Activated T-helper 9 cell treated with anti-CD3 and anti-CD28 coated beads, Interleukin-2, amount 50 U/mL, for 16 hours (primary cell): ENCODE results near the gene PKD2L2.
"Not testable (repeated sequence)": the region's sequence is repeated elsewhere in the genome, so short reads cannot be mapped to it uniquely, and the experiment has no call there.

Experiments used
- DNase-seq: peaks from one replicate; pipeline ENCODE4 v3.0.0-alpha.2; 2020; ENCODE audit warnings: low read depth

Gene PKD2L2

DNA sequence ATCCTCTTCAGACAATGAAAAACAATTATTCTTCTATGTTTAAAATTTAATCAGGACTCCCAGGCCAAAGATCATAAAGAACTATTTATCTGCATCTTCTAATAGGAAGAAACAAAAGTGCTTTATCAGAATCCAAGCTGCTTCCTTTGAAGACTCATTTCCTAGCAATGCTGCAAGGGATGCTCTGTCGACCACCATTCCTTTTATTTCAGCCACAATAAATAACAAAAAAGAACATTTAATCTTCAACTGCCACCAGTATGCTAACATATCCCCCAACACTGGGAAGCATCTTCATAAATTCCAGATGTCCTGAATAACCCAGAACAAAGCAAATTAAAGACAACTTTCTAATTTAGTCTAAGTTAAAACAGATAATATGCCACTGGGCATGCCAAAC is 68.7 kb downstream of the PKD2L2 start:
- DNase-seq = no peak

DNA sequence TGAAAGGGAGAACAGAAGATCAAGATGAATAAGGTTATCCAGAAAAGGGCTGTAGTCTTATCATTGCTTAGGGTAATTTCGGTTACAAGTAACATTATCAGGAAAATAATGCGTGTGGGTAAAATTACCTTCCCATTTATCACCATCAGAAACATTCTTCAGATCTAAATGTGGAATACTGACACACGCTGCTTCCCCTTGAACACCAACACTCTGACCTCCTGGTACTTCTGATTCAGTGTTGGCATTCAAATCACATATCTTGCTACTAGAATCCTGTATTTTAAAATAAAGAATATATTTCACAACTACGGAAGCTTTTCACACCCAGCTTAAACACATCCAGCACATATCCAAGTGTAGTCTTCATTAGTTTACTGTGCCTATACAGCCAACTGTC is 70.2 kb downstream of the PKD2L2 start:
- no peak for DNase-seq

DNA sequence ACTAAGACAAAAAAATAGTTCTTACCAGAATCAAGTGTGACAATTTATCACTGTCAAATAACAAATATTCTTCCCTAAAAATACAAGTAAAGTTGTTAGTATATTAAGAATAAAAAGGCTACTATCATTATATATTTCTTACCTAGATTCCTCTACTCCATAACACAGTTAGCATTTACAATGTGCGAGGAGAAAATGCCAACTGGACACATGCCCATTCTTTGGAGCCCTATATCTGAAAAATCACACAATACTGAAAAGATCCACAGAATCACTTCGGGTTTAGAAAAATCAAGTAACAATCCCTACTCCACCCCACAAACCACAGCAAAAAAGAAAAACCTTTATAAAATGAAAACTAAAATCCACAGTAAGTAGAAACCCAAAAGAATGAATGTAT is 70.9 kb downstream of the PKD2L2 start:
- DNase-seq = no peak

DNA sequence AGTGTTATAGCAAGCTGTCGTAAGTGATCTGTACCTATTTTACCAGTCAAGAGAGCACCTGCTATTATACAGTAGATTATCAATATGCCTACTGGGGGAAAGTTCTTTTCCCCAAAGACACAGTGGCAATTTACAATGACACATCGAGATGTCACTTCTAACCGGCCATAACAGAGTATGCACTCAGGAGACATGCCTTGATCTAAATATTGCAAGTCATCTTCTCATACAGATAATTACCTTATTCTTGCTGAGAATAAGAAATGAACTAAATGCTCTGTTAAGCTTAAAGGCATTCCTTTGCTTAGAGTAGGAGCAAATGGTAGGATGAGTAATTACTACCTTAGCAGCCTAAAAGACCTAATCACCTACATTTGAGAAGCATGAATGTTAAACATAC is 71.6 kb downstream of the PKD2L2 start:
- DNase-seq = no peak

DNA sequence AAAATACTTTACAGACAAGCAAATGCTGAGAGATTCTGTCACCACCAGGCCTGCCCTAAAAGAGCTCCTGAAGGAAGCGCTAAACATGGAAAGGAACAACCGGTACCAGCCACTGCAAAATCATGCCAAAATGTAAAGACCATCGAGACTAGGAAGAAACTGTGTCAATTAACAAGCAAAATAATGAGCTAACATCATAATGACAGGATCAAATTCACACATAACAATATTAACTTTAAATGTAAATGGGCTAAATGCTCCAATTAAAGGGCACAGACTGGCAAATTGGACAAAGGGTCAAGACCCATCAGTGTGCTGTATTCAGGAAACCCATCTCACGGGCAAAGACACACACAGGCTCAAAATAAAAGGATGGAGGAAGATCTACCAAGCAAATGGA is 81.1 kb downstream of the PKD2L2 start:
- DNase-seq = not testable (repeated sequence)

DNA sequence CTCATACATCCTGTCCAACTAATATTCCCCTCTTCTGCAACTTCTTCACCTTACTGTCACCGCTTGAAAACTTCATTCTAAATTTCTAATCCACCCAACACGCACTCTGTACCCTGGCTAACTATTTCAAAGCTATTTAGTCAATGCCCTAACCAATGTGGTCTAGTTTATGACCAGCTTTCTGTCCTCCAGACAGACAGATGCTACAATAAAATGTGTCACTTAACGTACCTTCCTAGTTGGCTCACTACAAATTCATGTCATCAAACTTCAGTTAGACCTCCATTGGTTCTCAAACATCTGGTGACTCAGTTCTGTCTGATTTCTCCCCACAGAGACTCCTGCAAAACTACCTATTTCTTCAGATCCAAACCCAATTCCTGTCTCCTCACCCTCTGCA is 86.0 kb downstream of the PKD2L2 start:
- no peak for DNase-seq

DNA sequence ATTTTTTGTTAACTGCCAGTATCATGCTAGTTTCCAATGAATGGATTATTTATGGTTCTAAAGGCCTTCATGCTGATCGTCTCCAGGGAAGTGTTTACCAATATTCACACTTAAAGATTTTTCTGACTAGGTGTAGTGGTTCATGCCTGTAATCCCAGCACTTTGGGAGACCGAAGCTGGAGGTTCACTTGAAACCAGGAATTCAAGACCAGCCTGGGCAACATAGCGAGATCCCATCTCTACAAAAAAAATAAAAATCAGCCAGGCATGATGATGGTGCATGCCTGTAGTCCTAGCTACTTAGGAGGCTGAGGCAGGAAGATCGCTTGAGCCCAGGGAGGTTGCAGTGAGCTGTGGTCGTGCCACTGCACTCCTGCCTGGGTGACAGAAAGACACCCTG is 100.2 kb downstream of the PKD2L2 start:
- no peak for DNase-seq
